Right lobe of liver (tissue), 6 donors: ENCODE measurements around the gene ARSG. TPM values are rescaled to one million over a fixed set of nuclear protein-coding genes. Genes with fewer than 3 reads are reported as not detected.

Source experiments
- ATAC-seq, 4 donors: fragments of 200-7000 bp; cut with Tn5 transposase; one replicate each; pipeline ENCODE4 v1.9.1; 2020; ENCODE audit warnings: mild to moderate bottlenecking in 4 of 4, moderate library complexity in 4 of 4
- DNase-seq, 3 donors: peaks; one replicate each; pipeline ENCODE4 v3.0.0-alpha.2; 2020
- H3K27ac ChIP-seq, 3 donors: fragments of 200-600 bp; one replicate each; pipeline ENCODE4 v1.8.0; 2022
- H3K27me3 ChIP-seq, 2 donors: fragments of 200-600 bp; one replicate each; pipeline ENCODE4 v1.8.0; 2022
- H3K36me3 ChIP-seq, 4 donors: fragments of 200-600 bp; sonication (generic) in 1 of 4; one replicate each; pipeline versions ENCODE4 v1.5.1 to v1.8.0; 2017 to 2022; ENCODE audit warnings: control low read depth in 1 of 4
- H3K4me1 ChIP-seq, 4 donors: fragments of 200-600 bp; sonication (generic) in 1 of 4; one replicate each; pipeline versions ENCODE4 v1.5.1 to v1.8.0; 2017 to 2022; ENCODE audit warnings: control low read depth in 1 of 4
- H3K4me3 ChIP-seq, 3 donors: fragments of 200-600 bp; one replicate each; pipeline ENCODE4 v1.8.0; 2022
- H3K9me3 ChIP-seq, 4 donors: fragments of 200-600 bp; sonication (generic) in 1 of 4; one replicate each; pipeline versions ENCODE4 v1.5.1 to v1.8.0; 2017 to 2022; ENCODE audit warnings: control low read depth in 1 of 4
- POLR2A ChIP-seq: fragments of 450-650 bp; IDR thresholded peaks from one replicate; pipeline ENCODE4 v1.6.1; 2017; ENCODE audit warnings: antibody characterized with exemption, mild to moderate bottlenecking
- WGBS: methylation state at CpG from one replicate; pipeline ENCODE4 v1.1.6; 2018; ENCODE audit warnings: low coverage, low lambda C conversion rate; ENCODE audit not compliant: insufficient coverage; ENCODE audit errors: missing lambda C conversion rate; 5-methylcytosine and 5-hydroxymethylcytosine counted together
- intact Hi-C, 2 donors: fragments of 100-400 bp; cut with DNase I; formaldehyde crosslinking; loops; one replicate each; pipeline versions ENCODE4 v1.11.2 to v1.14.1; 2022
- total RNA-seq, 6 experiments: library from RNA; depleted of rRNA in 2 of 6; stranded (reverse); fragments of >200 nt in 2 of 6; fragmentation: NEBNext Ultra II Directional in 3 of 6; extraction: Animal tissue kit (Norgen Biotek cat#: 25700) in 3 of 6; gene quantifications; one replicate each; pipeline versions ENCODE4 v1.1.0 to v1.2.4, GENCODE V29; 2016 to 2023
- TF ChIP-seq, protein P1 (sequence below), 4 donors: fragments of 200-600 bp in 3 of 4; fragments of 450-650 bp in 1 of 4; IDR thresholded peaks; one replicate each; pipeline versions ENCODE4 v1.5.1 to v1.8.0; 2016 to 2022; ENCODE audit warnings: antibody characterized with exemption in 4 of 4, mild to moderate bottlenecking in 2 of 4
- donor health status: DM: no; HTN: yes; CAD: no.
- donor health status: DM: no; HTN: no; CAD: no.
- donor health status: DM: no; HTN: no; CAD: no.
- donor health status: DM: no; HTN: yes; CAD: no.
- donor health status: DM: no; HTN: yes; CAD: no.

ARSG gene
- total RNA-seq, 6 experiments from 2014 or later, result 1.2 to 3.3 (median 2.5) TPM

DNA sequence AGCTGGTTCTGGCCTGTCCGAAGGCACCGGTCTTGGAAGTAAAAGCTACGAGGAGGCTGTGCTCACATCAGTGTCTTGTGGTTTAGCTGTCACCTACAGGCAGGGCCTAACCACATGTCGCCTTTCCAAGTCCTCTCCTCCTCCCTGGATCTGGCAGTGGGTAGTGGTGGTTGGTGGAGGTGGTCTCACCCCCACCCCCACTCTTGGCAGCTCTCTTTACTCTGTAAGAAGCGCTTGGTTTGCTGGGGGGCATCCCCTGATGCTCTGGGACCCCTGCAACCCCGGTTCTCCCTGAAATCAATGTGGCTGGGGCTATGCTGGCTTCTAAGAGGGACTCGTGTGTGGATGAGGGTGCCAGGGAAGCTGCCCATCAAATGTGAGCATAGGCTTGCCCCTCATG lies 97.7 kb downstream of the ARSG start:
- TF ChIP-seq, protein P1, sequence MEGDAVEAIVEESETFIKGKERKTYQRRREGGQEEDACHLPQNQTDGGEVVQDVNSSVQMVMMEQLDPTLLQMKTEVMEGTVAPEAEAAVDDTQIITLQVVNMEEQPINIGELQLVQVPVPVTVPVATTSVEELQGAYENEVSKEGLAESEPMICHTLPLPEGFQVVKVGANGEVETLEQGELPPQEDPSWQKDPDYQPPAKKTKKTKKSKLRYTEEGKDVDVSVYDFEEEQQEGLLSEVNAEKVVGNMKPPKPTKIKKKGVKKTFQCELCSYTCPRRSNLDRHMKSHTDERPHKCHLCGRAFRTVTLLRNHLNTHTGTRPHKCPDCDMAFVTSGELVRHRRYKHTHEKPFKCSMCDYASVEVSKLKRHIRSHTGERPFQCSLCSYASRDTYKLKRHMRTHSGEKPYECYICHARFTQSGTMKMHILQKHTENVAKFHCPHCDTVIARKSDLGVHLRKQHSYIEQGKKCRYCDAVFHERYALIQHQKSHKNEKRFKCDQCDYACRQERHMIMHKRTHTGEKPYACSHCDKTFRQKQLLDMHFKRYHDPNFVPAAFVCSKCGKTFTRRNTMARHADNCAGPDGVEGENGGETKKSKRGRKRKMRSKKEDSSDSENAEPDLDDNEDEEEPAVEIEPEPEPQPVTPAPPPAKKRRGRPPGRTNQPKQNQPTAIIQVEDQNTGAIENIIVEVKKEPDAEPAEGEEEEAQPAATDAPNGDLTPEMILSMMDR (IDR thresholded peaks at IDR 0.05), result no peak
- Histone ChIP-seq H3K4me1 (peaks cover 1 to 48% (median 23%) of the 10 kb centered on the region in 4 donors), H3K27ac (no peak overlapping the region), H3K36me3 (no peaks in the 10 kb centered on the region), H3K4me3 (no peak overlapping the region), H3K9me3 (no peaks in the 10 kb centered on the region), H3K27me3 (no peaks in the 10 kb centered on the region)
- DNase-seq (no peak), ATAC-seq (no peak)
- WGBS, result 17% methylated on average over 1 of the region's 7 CpGs
- intact Hi-C loops, result no loop called here

DNA sequence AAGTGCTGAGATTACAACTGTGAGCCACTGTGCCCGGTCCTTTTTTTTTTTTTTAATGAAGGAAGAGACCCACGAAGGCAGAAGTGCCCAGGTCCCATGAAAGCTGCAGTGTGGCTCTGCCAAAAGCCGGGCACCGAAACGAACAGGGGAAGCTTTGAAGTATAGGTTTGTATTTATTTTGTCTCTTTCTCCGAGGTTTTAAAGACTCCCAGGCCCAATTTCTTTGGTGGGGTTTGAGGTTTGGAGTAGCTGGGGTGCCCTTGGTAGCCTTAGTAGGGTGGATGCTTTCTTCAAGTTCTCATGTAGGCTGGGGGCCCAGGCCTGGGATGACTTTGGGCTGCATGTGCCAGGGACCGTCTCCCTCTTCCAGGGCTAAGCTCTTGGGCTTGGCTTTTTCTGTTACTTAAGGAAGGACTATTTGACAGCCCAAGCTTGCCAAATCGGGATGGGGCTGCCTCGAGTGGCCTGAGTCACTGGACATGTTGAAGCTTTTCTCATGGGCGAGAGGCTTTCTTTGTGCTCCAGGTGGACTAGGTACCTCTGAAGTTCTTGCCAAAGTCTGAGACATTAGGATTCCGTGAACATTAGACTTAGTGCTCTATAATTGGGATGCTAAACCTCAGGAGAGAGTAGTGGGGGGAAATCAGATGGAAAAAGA lies 99.7 kb downstream of the ARSG start:
- WGBS, result 83% methylated on average over 8 of the region's 11 CpGs
- no peak overlapping the region for H3K4me3 ChIP-seq
- TF ChIP-seq, protein P1 (IDR thresholded peaks at IDR 0.05), result no peak
- no peak for TF ChIP-seq POLR2A
- intact Hi-C loops, result loop anchor here (5.0 to 10.0 kb wide), 2 partner anchors 126 to 129 kb away; no protein-coding TSS in a partner anchor
- H3K27me3 ChIP-seq, result no peaks in the 10 kb centered on the region
- H3K9me3 ChIP-seq, result no peaks in the 10 kb centered on the region
- H3K27ac ChIP-seq, result peak overlapping the region; percentile 38 to 74 (median 66)
- no peaks in the 10 kb centered on the region for H3K36me3 ChIP-seq
- no peak for ATAC-seq
- DNase-seq, result peak in 1 of 3 donors; percentile 45
- H3K4me1 ChIP-seq, result peaks cover 0 to 35% (median 17%) of the 10 kb centered on the region in 4 donors

DNA sequence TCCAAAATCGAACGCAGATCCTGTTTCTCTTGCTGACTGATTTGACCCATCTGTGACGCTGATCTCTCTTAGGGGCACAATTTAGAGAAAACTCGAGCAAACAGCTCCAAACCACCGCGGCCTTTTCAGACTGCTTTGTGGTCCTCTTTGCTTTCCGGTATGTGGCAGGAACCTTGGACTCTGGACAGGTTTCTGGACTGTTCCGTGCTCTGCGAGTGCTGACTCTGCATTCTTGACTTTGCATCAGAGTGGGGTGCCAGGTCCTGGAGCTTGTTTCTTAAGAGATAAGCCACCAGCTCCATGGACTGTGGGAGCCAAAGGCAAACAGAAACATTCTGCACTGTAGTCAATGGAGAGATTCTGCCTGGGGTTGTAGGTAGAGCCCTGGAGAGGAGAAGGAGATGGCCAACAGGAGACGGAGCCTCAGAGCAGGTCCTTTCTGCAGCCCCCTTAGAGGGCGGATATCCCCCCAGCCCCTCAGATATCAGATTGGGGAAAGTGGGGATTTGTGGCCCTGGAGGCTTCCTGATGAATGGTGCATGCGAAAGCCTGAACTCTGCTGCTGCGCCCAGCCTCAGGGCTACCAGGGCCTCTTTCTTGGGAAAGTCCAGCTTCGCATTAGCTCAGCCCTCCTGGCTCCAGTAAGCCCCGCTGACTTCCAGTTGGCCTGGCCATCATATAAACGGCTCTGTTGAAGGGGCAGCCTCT lies 100.4 kb downstream of the ARSG start:
- TF ChIP-seq, protein P1 (IDR thresholded peaks at IDR 0.05), result no peak
- no peak for TF ChIP-seq POLR2A
- Histone ChIP-seq H3K27me3 (no peaks in the 10 kb centered on the region), H3K9me3 (no peaks in the 10 kb centered on the region), H3K4me1 (peaks cover 0 to 30% (median 14%) of the 10 kb centered on the region in 4 donors), H3K36me3 (no peaks in the 10 kb centered on the region), H3K4me3 (no peak overlapping the region), H3K27ac (peak overlapping the region; percentile 38 to 74 (median 66))
- intact Hi-C loops, result loop anchor here (5.0 to 10.0 kb wide), 2 partner anchors 127 to 129 kb away; no protein-coding TSS in a partner anchor
- WGBS, result 41% methylated on average over 12 of the region's 16 CpGs
- DNase-seq (peak in 2 of 3 donors; percentile 74 to 86), ATAC-seq (peak; percentile 72 to 87 (median 78))

DNA sequence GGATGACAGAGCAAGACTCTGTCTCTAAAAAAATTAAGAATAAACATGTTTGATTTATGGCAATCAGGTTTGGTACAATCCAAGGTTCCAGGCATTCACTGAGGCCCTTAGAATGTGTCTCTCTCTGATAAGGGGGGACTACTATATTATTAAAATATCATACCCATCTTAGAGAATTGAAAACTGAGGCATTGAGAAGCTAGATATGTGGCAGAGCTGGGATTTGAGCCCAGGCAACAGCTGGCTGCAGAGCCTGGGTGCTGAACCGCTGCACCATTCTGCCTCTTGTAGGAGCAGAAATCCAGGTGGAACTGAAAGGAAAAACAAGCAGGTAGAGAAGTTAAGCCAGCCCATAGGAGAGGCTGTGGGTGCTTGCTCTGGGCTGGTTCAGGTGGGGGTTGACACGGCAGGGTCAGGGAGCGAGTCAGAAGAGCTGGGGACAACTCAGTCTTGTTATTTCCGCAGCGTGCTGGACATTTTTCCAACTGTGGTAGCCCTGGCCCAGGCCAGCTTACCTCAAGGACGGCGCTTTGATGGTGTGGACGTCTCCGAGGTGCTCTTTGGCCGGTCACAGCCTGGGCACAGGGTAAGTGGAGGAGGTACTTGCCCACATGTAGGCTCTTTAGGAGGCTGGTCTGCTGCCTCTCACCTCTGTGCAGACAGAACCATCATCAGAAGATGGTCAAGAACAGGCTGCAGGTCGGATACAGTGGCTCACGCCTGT lies 103.5 kb downstream of the ARSG start:
- WGBS, result 50% methylated on average over 2 of the region's 12 CpGs
- intact Hi-C loops, result loop anchor here (5.0 to 10.0 kb wide), 2 partner anchors 130 to 132 kb away; no protein-coding TSS in a partner anchor
- H3K9me3 ChIP-seq, result no peaks in the 10 kb centered on the region
- no peaks in the 10 kb centered on the region for H3K36me3 ChIP-seq
- DNase-seq, result no peak
- H3K27me3 ChIP-seq, result no peaks in the 10 kb centered on the region
- TF ChIP-seq, protein P1 (IDR thresholded peaks at IDR 0.05), result no peak
- TF ChIP-seq POLR2A, result no peak
- no peak for ATAC-seq
- no peak overlapping the region for H3K4me3 ChIP-seq
- no peak overlapping the region for H3K27ac ChIP-seq
- peaks cover 0 to 32% (median 14%) of the 10 kb centered on the region in 4 donors for H3K4me1 ChIP-seq
